ENCODE measurements around the gene TOR4A.
A peak's percentile ranks its signal among the peaks of the same experiment; 100 is the strongest.

TOR4A gene

GRCh38 chr9:137252555-137253506 lies 24.7 kb upstream of the TOR4A start:
- H3K4me3 ChIP-seq (ENCODE audit: low read depth, low read length), result no peak overlapping the region
- POLR2A ChIA-PET, result interaction anchor here (6.8 kb wide), 1 partner anchor 10 kb away, joined by 164 read pairs; the partner anchor contains the start of gene TUBB4B
- no peak for TF ChIP-seq CTCF (IDR thresholded peaks at IDR 0.05; ENCODE audit: insufficient read depth, low read length, missing control alignments)
- CTCF ChIA-PET, result interaction anchor here (1.1 to 4.5 kb wide), 2 partner anchors 15 to 16 kb away, joined by 3 to 24 read pairs; no protein-coding TSS in a partner anchor
- no peak for DNase-seq (ENCODE audit: low read depth, low spot score)

GRCh38 chr9:137253717-137254623 lies 23.6 kb upstream of the TOR4A start:
- no peak for DNase-seq (ENCODE audit: low read depth, low spot score)
- TF ChIP-seq CTCF (IDR thresholded peaks at IDR 0.05; ENCODE audit: insufficient read depth, low read length, missing control alignments), result no peak
- POLR2A ChIA-PET, result interaction anchor here (6.8 kb wide), 1 partner anchor 11 kb away, joined by 164 read pairs; the partner anchor contains the start of gene TUBB4B
- H3K4me3 ChIP-seq (ENCODE audit: low read depth, low read length), result peak overlapping the region; percentile 88
- CTCF ChIA-PET, result interaction anchor here (1.4 to 4.5 kb wide), 4 partner anchors 9 to 26 kb away, joined by 4 to 24 read pairs (median 6); no protein-coding TSS in a partner anchor

GRCh38 chr9:137254624-137255447 lies 22.7 kb upstream of the TOR4A start, which contains the start of gene NELFB:
Gene NELFB (plus strand): TSS chr9:137255327.
- POLR2A ChIA-PET, result interaction anchor here (6.8 kb wide), 1 partner anchor 12 kb away, joined by 164 read pairs; the partner anchor contains the start of gene TUBB4B
- TF ChIP-seq CTCF (IDR thresholded peaks at IDR 0.05; ENCODE audit: insufficient read depth, low read length, missing control alignments), result no peak
- CTCF ChIA-PET, result interaction anchor here (1.4 to 4.5 kb wide), 4 partner anchors 9 to 27 kb away, joined by 4 to 24 read pairs (median 6); no protein-coding TSS in a partner anchor
- no peak for DNase-seq (ENCODE audit: low read depth, low spot score)
- H3K4me3 ChIP-seq (ENCODE audit: low read depth, low read length), result peak within 1 kb of the TSS; percentile 88

- POLR2A ChIA-PET, result interaction anchor here (6.8 kb wide), 1 partner anchor 13 kb away, joined by 164 read pairs; the partner anchor contains the start of gene TUBB4B
These were observed 21.9 kb upstream of the TOR4A start for GRCh38 chr9:137255448-137256114.

More at GRCh38 chr9:137255448-137256114, 21.9 kb upstream of the TOR4A start:
- peak overlapping the region; percentile 88 for H3K4me3 ChIP-seq (ENCODE audit: low read depth, low read length)
- TF ChIP-seq CTCF (IDR thresholded peaks at IDR 0.05; ENCODE audit: insufficient read depth, low read length, missing control alignments), result no peak
- CTCF ChIA-PET, result interaction anchor here (0.6 to 4.5 kb wide), 8 partner anchors 10 to 220 kb away, joined by 3 to 24 read pairs (median 4); partner anchors contain the start of gene TOR4A
- DNase-seq (ENCODE audit: low read depth, low spot score), result no peak
